IMR-90 (cell line): ENCODE data around the gene UBL4A. TPM values are rescaled to one million over a fixed set of nuclear protein-coding genes. Genes with fewer than 3 reads are reported as not detected.

ENCODE experiments used
- ATAC-seq: fragments of 200-7000 bp; cut with Tn5 transposase; 2 replicates; pipeline ENCODE4 v1.9.1; 2020; ENCODE audit warnings: low read depth, mild to moderate bottlenecking, moderate library complexity
- BruUV-seq: library from RNA; stranded (reverse); fragments of 400-500 nt; replicated peaks from 2 replicates; lab custom pipeline; 2021; lab: Mats Ljungman, UMichigan
- CTCF ChIA-PET: fragments of 300-600 bp; formaldehyde crosslinking; extraction: SDS; loops from one replicate; lab custom pipeline; 2021; ENCODE audit warnings: antibody characterized with exemption; lab: Yijun Ruan, JAX
- POLR2A ChIA-PET: fragments of 300-600 bp; sonication (Branson Sonifier 250); formaldehyde crosslinking; loops from one replicate; lab custom pipeline; 2022; ENCODE audit warnings: antibody characterized with exemption; ENCODE audit not compliant: unreplicated experiment; lab: Charles Lee
- DNase-seq: peaks from one replicate; pipeline ENCODE4 v3.0.0; 2013
- H2AFZ ChIP-seq: replicated peaks from 2 replicates; pipeline ENCODE3; 2013; ENCODE audit warnings: low read length, mild to moderate bottlenecking; ENCODE audit not compliant: poor library complexity
- H2AK5ac ChIP-seq: 2 replicates; pipeline ENCODE4 v1.6.1; 2013; ENCODE audit warnings: low read depth, low read length, inconsistent platforms
- H2AK9ac ChIP-seq: replicated peaks from 2 replicates; pipeline ENCODE3; 2013; ENCODE audit warnings: mild to moderate bottlenecking, low read depth, low read length, moderate library complexity; ENCODE audit not compliant: poor library complexity
- H2BK120ac ChIP-seq: 2 replicates; pipeline ENCODE4 v1.6.1; 2013; ENCODE audit warnings: low read depth, low read length, inconsistent platforms
- H2BK15ac ChIP-seq: 3 replicates; pipeline ENCODE4 v1.6.1; 2013; ENCODE audit warnings: low read depth, low read length, inconsistent platforms
- H2BK20ac ChIP-seq: 2 replicates; pipeline ENCODE4 v1.6.1; 2013; ENCODE audit warnings: low read depth, mild to moderate bottlenecking, inconsistent platforms, low read length, moderate library complexity
- H2BK5ac ChIP-seq: 2 replicates; pipeline ENCODE4 v1.6.1; 2013; ENCODE audit warnings: mild to moderate bottlenecking, low read depth, low read length, inconsistent platforms; ENCODE audit not compliant: poor library complexity, severe bottlenecking
- H3K14ac ChIP-seq: replicated peaks from 2 replicates; pipeline ENCODE4 v1.6.1; 2013; ENCODE audit warnings: low read depth, low read length, inconsistent platforms
- H3K18ac ChIP-seq: 2 replicates; pipeline ENCODE4 v1.6.1; 2013; ENCODE audit warnings: low read depth, low read length, control low read depth
- H3K23ac ChIP-seq: 2 replicates; pipeline ENCODE4 v1.6.1; 2013; ENCODE audit warnings: low read depth, low read length, inconsistent platforms
- H3K27ac ChIP-seq: 2 replicates; pipeline ENCODE4 v1.5.1; 2013; ENCODE audit warnings: mild to moderate bottlenecking, control low read depth, low read length; ENCODE audit not compliant: insufficient read depth
- H3K27me3 ChIP-seq: 2 replicates; pipeline ENCODE4 v1.6.1; 2013; ENCODE audit warnings: low read length; ENCODE audit not compliant: control insufficient read depth, insufficient read depth
- H3K36me3 ChIP-seq: 2 replicates; pipeline ENCODE4 v1.6.1; 2013; ENCODE audit warnings: low read length, mixed read lengths; ENCODE audit not compliant: control insufficient read depth, insufficient read depth
- H3K4ac ChIP-seq: 2 replicates; pipeline ENCODE4 v1.6.1; 2013; ENCODE audit warnings: low read depth, low read length, inconsistent platforms
- H3K4me1 ChIP-seq: 2 replicates; pipeline ENCODE4 v1.6.1; 2013; ENCODE audit warnings: low read length, mixed read lengths; ENCODE audit not compliant: control insufficient read depth, insufficient read depth
- H3K4me2 ChIP-seq: 2 replicates; pipeline ENCODE4 v1.6.1; 2013; ENCODE audit warnings: low read depth, mild to moderate bottlenecking, control low read depth, low read length, moderate library complexity
- H3K4me3 ChIP-seq: 2 replicates; pipeline ENCODE4 v1.5.1; 2013; ENCODE audit warnings: low read depth, mild to moderate bottlenecking, control low read depth, low read length, moderate library complexity; ENCODE audit not compliant: insufficient read depth
- H3K56ac ChIP-seq: 2 replicates; pipeline ENCODE4 v1.6.1; 2013; ENCODE audit warnings: low read length, inconsistent platforms; ENCODE audit not compliant: insufficient read depth; ENCODE audit errors: extremely low read depth
- H3K79me1 ChIP-seq, 2 experiments: 2 replicates each; pipeline ENCODE4 v1.6.1; 2013; ENCODE audit warnings: low read length in 2 of 2, inconsistent platforms in 1 of 2, low read depth in 1 of 2
- H3K9ac ChIP-seq: 2 replicates; pipeline ENCODE4 v1.6.1; 2013; ENCODE audit warnings: low read depth, low read length, control low read depth
- H3K9me1 ChIP-seq: 2 replicates; pipeline ENCODE4 v1.6.1; 2013; ENCODE audit warnings: low read length, inconsistent platforms; ENCODE audit not compliant: insufficient read depth
- H3K9me3 ChIP-seq: 2 replicates; pipeline ENCODE4 v1.6.1; 2013; ENCODE audit warnings: low read length; ENCODE audit not compliant: control insufficient read depth, insufficient read depth
- H4K20me1 ChIP-seq: 2 replicates; pipeline ENCODE4 v1.6.1; 2013; ENCODE audit warnings: low read length, inconsistent platforms; ENCODE audit not compliant: insufficient read depth
- H4K5ac ChIP-seq: 2 replicates; pipeline ENCODE4 v1.6.1; 2013; ENCODE audit warnings: mild to moderate bottlenecking, low read depth, low read length, control low read depth
- H4K8ac ChIP-seq, 2 experiments: 2 replicates each; pipeline ENCODE4 v1.6.1; 2013; ENCODE audit warnings: low read depth in 2 of 2, low read length in 2 of 2, control low read depth in 1 of 2, inconsistent platforms in 1 of 2
- H4K91ac ChIP-seq: 2 replicates; pipeline ENCODE4 v1.6.1; 2013; ENCODE audit warnings: low read depth, low read length, inconsistent platforms; ENCODE audit not compliant: insufficient read depth
- BHLHE40 ChIP-seq: fragments of 150-350 bp; IDR thresholded peaks from 2 replicates; pipeline ENCODE4 v1.6.1; 2016; ENCODE audit warnings: mild to moderate bottlenecking, low read depth, low read length
- CEBPB ChIP-seq: IDR thresholded peaks from 2 replicates; pipeline ENCODE4 v1.6.1; 2012; ENCODE audit warnings: low read depth, low read length, improper control_type of control experiment
- CHD1 ChIP-seq: IDR thresholded peaks from 2 replicates; pipeline ENCODE4 v1.6.1; 2012; ENCODE audit warnings: low read depth, low read length, improper control_type of control experiment
- CTCF ChIP-seq: conservative IDR thresholded peaks from 2 replicates; pipeline ENCODE4 v1.5.1; 2012; ENCODE audit warnings: mild to moderate bottlenecking, low read depth, low read length, improper control_type of control experiment
- FOS ChIP-seq: fragments of 150-350 bp; IDR thresholded peaks from 2 replicates; pipeline ENCODE4 v1.6.1; 2016; ENCODE audit warnings: low read depth, low read length
- MAFK ChIP-seq: IDR thresholded peaks from 2 replicates; pipeline ENCODE4 v1.6.1; 2012; ENCODE audit warnings: low read depth, low read length, improper control_type of control experiment
- MAZ ChIP-seq: IDR thresholded peaks from 2 replicates; pipeline ENCODE4 v1.6.1; 2012; ENCODE audit warnings: low read depth, mild to moderate bottlenecking, low read length, improper control_type of control experiment, moderate library complexity, borderline replicate concordance
- MXI1 ChIP-seq: IDR thresholded peaks from 2 replicates; pipeline ENCODE4 v1.6.1; 2012; ENCODE audit warnings: low read depth, mild to moderate bottlenecking, low read length, moderate library complexity, borderline replicate concordance
- NFE2L2 ChIP-seq: fragments of 150-350 bp; IDR thresholded peaks from 2 replicates; pipeline ENCODE4 v1.6.1; 2016; ENCODE audit warnings: low read depth, mild to moderate bottlenecking, low read length
- POLR2A ChIP-seq: IDR thresholded peaks from 2 replicates; pipeline ENCODE4 v1.6.1; 2012; ENCODE audit warnings: mild to moderate bottlenecking, low read depth, low read length
- RAD21 ChIP-seq: IDR thresholded peaks from 2 replicates; pipeline ENCODE4 v1.6.1; 2012; ENCODE audit warnings: low read length, improper control_type of control experiment
- RCOR1 ChIP-seq: IDR thresholded peaks from 2 replicates; pipeline ENCODE4 v1.6.1; 2012; ENCODE audit warnings: mild to moderate bottlenecking, low read length, improper control_type of control experiment; ENCODE audit not compliant: insufficient replicate concordance
- RFX5 ChIP-seq: IDR thresholded peaks from 2 replicates; pipeline ENCODE4 v1.8.0; 2012; ENCODE audit warnings: low read depth, mild to moderate bottlenecking, low read length, moderate library complexity
- SMC3 ChIP-seq: fragments of 150-350 bp; IDR thresholded peaks from 2 replicates; pipeline ENCODE4 v1.6.1; 2016; ENCODE audit warnings: low read depth, mild to moderate bottlenecking, antibody characterized with exemption, low read length, moderate library complexity
- whole genome bisulfite sequencing, 2 experiments: methylation state at CpG; one replicate each; pipeline versions ENCODE4 v1.1.5 to v1.1.7; 2013; ENCODE audit warnings: missing lambda C conversion rate in 2 of 2; ENCODE audit not compliant: insufficient read length in 1 of 2; ENCODE audit errors: extremely low coverage in 2 of 2; 5-methylcytosine and 5-hydroxymethylcytosine counted together
- dilution Hi-C: fragments of 300-500 bp; cut with HindIII; formaldehyde crosslinking; loops from one replicate; pipeline ENCODE4 v1.14.3; 2018; ENCODE audit warnings: low sequenced_read_pairs; ENCODE audit not compliant: unreplicated experiment
- in situ Hi-C: fragments of 300-500 bp; cut with MboI; formaldehyde crosslinking; loops from 3 replicates; pipeline ENCODE4 v1.14.3; 2019; ENCODE audit warnings: low sequenced_read_pairs, inconsistent platforms, mixed read lengths
- intact Hi-C: fragments of 100-400 bp; cut with micrococcal nuclease; formaldehyde crosslinking; loops from 2 replicates; pipeline ENCODE4 v1.10.0; 2022
- polyA plus RNA-seq, 3 experiments: library from polyadenylated mRNA; depleted of rRNA; stranded (reverse); fragments of >200 nt; gene quantifications; 2 replicates each; pipeline ENCODE4 v1.2.3, GENCODE V29; 2012; ENCODE audit warnings: low replicate concordance in 1 of 3
- total RNA-seq: library from RNA; depleted of rRNA; stranded (reverse); fragments of >200 nt; gene quantifications from 2 replicates; pipeline ENCODE4 v1.2.3, GENCODE V29; 2012

Gene UBL4A
- total and polyA plus RNA-seq, 2 of the 4 experiments (the other 2 are of a cell fraction), result 24.6 to 28.3 TPM

GRCh38 chrX:154476821-154477220 lies 9.6 kb downstream of the UBL4A start:
- H3K56ac ChIP-seq, result no peak overlapping the region
- peaks cover 13% of the 10 kb centered on the region for H3K36me3 ChIP-seq
- no peak overlapping the region for H3K4ac ChIP-seq
- H3K4me1 ChIP-seq, result no peaks in the 10 kb centered on the region
- WGBS, 2 experiments, result 77% methylated on average over 3 of the region's 8 CpGs; no CpG with 5 or more reads in 1 of the 2 experiments
- H3K9me1 ChIP-seq, result no peaks in the 10 kb centered on the region
- H3K9ac ChIP-seq, result no peak overlapping the region
- H2AK5ac ChIP-seq, result no peak overlapping the region
- no peak overlapping the region for H3K4me3 ChIP-seq
- H3K27me3 ChIP-seq, result no peaks in the 10 kb centered on the region
- no peak overlapping the region for H2BK5ac ChIP-seq
- H2AK9ac ChIP-seq, result no peak overlapping the region
- no peak for ATAC-seq
- no peak overlapping the region for H3K18ac ChIP-seq
- H4K91ac ChIP-seq, result no peak overlapping the region
- no peak overlapping the region for H3K14ac ChIP-seq
- H3K9me3 ChIP-seq, result peaks cover 2% of the 10 kb centered on the region; the same call in 1 of the 2 replicates
- no peak for TF ChIP-seq CEBPB
- TF ChIP-seq RFX5, result no peak
- no peak for TF ChIP-seq RAD21
- TF ChIP-seq MXI1, result no peak
- no peak for TF ChIP-seq CHD1
- no peak for TF ChIP-seq BHLHE40
- TF ChIP-seq MAFK, result no peak
- no peak for TF ChIP-seq NFE2L2
- no peak for TF ChIP-seq SMC3
- no peak for TF ChIP-seq RCOR1
- TF ChIP-seq POLR2A, result no peak
- no peak for TF ChIP-seq MAZ
- no peak for TF ChIP-seq CTCF
- TF ChIP-seq FOS, result no peak
- no peak overlapping the region for H2AFZ ChIP-seq
- CTCF ChIA-PET, result no interaction called here
- no peak overlapping the region for H3K4me2 ChIP-seq
- no peak for DNase-seq
- BruUV-seq, result no TSS peak
- H2BK20ac ChIP-seq, result no peak overlapping the region
- H2BK15ac ChIP-seq, result no peak overlapping the region
- no peak overlapping the region for H3K23ac ChIP-seq
- dilution Hi-C loops, result no loop called here
- POLR2A ChIA-PET, result interaction anchor here (0.7 to 0.8 kb wide), 2 partner anchors 12 to 146 kb away, joined by 3 to 7 read pairs; no protein-coding TSS in a partner anchor
- no peak overlapping the region for H3K27ac ChIP-seq
- no peak overlapping the region for H4K5ac ChIP-seq
- H3K79me1 ChIP-seq, result no peaks in the 10 kb centered on the region; a peak in 1 of 4 replicates
- in situ Hi-C loops, result no loop called here
- intact Hi-C loops, result no loop called here
- H4K20me1 ChIP-seq, result no peaks in the 10 kb centered on the region; the same call in 1 of the 2 replicates
- H2BK120ac ChIP-seq, result no peak overlapping the region
- no peak overlapping the region for H4K8ac ChIP-seq
